Kidney (tissue), 14 donors: ENCODE results near the gene IRF2BP2. TPM values are rescaled to one million over a fixed set of nuclear protein-coding genes. Genes with fewer than 3 reads are reported as not detected.

Experiments used
- DNase-seq, 5 donors: peaks; one replicate each; pipeline ENCODE4 v3.0.0-alpha.2; 2013 to 2020
- FAIRE-seq: peaks from 2 replicates; lab custom pipeline; 2012; peaks lifted over from hg19 to GRCh38; lab: Jason Lieb, UNC
- H3K27ac ChIP-seq, 2 donors: one replicate each; pipeline ENCODE4 v1.7.0; 2013; ENCODE audit warnings: low read depth in 2 of 2, low read length in 2 of 2, inconsistent platforms in 1 of 2
- H3K27me3 ChIP-seq: one replicate; pipeline ENCODE4 v1.7.1; 2013; ENCODE audit warnings: low read length, inconsistent platforms; ENCODE audit not compliant: control insufficient read depth, insufficient read depth
- H3K36me3 ChIP-seq, 3 donors: one replicate each; pipeline versions ENCODE4 v1.7.0 to v1.7.1; 2013; ENCODE audit warnings: low read length in 3 of 3, control low read depth in 1 of 3, inconsistent platforms in 1 of 3; ENCODE audit not compliant: insufficient read depth in 3 of 3, control insufficient read depth in 2 of 3
- H3K4me1 ChIP-seq, 3 donors: one replicate each; pipeline versions ENCODE4 v1.7.0 to v1.7.1; 2013; ENCODE audit warnings: low read length in 3 of 3, inconsistent platforms in 1 of 3, low read depth in 1 of 3; ENCODE audit not compliant: control insufficient read depth in 2 of 3, insufficient read depth in 2 of 3
- H3K4me3 ChIP-seq, 3 donors: one replicate each; pipeline versions ENCODE4 v1.7.0 to v1.8.1; 2013; ENCODE audit warnings: low read length in 3 of 3, control low read depth in 1 of 3, inconsistent platforms in 1 of 3
- H3K9ac ChIP-seq, 3 donors: one replicate each; pipeline versions ENCODE4 v1.7.0 to v1.7.1; 2013; ENCODE audit warnings: low read length in 3 of 3, control low read depth in 1 of 3, inconsistent platforms in 1 of 3
- H3K9me3 ChIP-seq, 3 donors: one replicate each; pipeline versions ENCODE4 v1.7.0 to v1.7.1; 2013; ENCODE audit warnings: low read length in 3 of 3, control low read depth in 1 of 3, inconsistent platforms in 1 of 3; ENCODE audit not compliant: control insufficient read depth in 2 of 3, insufficient read depth in 1 of 3
- intact Hi-C: fragments of 100-400 bp; cut with DNase I; formaldehyde crosslinking; loops from one replicate; pipeline ENCODE4 v1.11.1; 2022
- polyA plus RNA-seq: library from polyadenylated mRNA; stranded (reverse); fragments of 350-450 nt; fragmentation: Illumina TruSeq; extraction: RNeasy Lipid Tissue Mini Kit (QIAGEN cat#74804); gene quantifications from one replicate; pipeline ENCODE4 v1.2.3, GENCODE V29; 2014; ENCODE audit warnings: low read depth, low replicate concordance; ENCODE audit not compliant: insufficient read depth
- total RNA-seq: library from RNA; stranded (reverse); fragmentation: NEBNext Ultra II Directional; extraction: Animal tissue kit (Norgen Biotek cat#: 25700); gene quantifications from one replicate; pipeline ENCODE4 v1.2.1, GENCODE V29; 2021
- TF ChIP-seq, protein P1 (sequence below): IDR thresholded peaks from 3 replicates; pipeline ENCODE4 v1.5.1; 2012; ENCODE audit warnings: mild to moderate bottlenecking, moderate library complexity, borderline replicate concordance; ENCODE audit not compliant: insufficient read depth; ENCODE audit errors: extremely low read depth
- donor health status: control.
- donor health status: control.
- donor health status: control.
- donor health status: control.
- donor health status: control.
- donor health status: DM: yes; HTN: yes; CAD: no.
- donor health status: Normal renal cell carcinoma (clear cell type).

IRF2BP2 gene
- total and polyA plus RNA-seq, 2 donors from 2014 or later: 53.8 to 130 TPM

DNA sequence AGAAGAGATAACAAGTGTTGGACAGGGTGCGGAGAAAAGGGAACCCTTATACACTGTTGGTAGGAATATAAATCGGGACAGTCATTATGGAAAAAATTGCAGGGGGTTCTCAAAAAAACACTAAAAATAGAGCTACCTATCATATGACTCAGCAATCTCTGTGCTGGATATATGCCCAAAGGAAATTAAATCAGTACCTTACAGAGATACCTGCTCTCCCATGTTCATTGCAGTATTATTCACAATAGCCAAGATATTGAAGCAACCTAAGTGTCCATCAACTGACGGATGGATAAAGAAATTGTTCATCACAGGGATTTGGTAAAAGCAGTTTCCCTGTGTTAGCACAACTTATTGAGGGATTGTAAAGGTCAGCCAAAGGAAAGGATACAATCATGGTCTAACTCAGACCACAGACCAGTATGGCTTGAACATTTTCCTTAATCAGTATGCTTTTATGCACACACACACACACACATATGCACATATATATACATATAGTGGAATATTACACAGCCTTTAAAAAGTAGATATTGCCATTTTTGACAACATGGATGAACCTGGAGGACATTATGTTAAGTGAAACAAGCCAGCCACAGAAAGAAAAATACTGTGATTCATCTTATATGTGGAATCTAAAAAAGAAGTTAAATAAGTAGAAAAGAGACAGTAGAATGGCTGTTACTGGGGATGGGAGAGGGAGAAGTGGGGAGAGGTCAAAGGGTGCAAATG lies 44.2 kb upstream of the IRF2BP2 start:
- Histone ChIP-seq H3K9me3 (no peaks in the 10 kb centered on the region), H3K27ac (no peak overlapping the region), H3K36me3 (no peaks in the 10 kb centered on the region), H3K27me3 (no peaks in the 10 kb centered on the region), H3K9ac (no peak overlapping the region), H3K4me1 (peaks cover 3 to 13% (median 7%) of the 10 kb centered on the region in 3 donors), H3K4me3 (no peak overlapping the region)
- FAIRE-seq: no peak
- DNase-seq: no peak
- TF ChIP-seq, protein P1, sequence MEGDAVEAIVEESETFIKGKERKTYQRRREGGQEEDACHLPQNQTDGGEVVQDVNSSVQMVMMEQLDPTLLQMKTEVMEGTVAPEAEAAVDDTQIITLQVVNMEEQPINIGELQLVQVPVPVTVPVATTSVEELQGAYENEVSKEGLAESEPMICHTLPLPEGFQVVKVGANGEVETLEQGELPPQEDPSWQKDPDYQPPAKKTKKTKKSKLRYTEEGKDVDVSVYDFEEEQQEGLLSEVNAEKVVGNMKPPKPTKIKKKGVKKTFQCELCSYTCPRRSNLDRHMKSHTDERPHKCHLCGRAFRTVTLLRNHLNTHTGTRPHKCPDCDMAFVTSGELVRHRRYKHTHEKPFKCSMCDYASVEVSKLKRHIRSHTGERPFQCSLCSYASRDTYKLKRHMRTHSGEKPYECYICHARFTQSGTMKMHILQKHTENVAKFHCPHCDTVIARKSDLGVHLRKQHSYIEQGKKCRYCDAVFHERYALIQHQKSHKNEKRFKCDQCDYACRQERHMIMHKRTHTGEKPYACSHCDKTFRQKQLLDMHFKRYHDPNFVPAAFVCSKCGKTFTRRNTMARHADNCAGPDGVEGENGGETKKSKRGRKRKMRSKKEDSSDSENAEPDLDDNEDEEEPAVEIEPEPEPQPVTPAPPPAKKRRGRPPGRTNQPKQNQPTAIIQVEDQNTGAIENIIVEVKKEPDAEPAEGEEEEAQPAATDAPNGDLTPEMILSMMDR: no peak
- intact Hi-C loops: no loop called here

DNA sequence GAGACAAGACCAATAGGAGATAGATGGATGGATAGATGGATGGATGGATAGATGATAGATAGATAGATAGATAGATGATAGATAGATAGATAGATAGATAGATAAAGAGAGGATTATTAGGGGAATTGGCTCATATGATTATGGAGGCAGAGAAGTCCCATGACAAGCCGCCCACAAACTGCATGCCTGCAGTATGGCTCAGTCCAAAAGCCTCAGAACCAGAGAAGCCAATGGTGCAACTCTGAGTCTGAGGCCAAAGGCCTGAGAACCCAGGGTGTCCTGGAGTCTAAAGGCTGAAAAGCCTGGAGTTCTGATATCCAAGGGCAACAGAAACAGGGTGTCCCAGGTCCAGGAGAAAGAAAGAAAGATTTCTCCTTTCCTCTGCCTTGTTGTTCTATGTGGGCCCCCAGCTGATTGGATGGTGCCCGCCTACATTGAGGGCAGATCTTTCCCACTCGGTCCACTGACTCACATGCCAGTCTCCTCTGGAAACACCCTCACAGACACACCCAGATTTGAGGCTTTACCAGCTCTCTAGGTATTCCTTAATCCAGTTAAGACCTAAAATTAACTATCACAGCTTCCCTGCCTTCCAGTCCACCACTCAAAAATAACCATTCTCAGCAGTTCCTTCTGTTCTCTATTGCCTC lies 39.6 kb upstream of the IRF2BP2 start:
- Histone ChIP-seq H3K4me3 (no peak overlapping the region), H3K9ac (no peak overlapping the region), H3K9me3 (peaks cover 0 to 5% (median 0%) of the 10 kb centered on the region in 3 donors), H3K27me3 (no peaks in the 10 kb centered on the region), H3K27ac (no peak overlapping the region), H3K4me1 (no peaks in the 10 kb centered on the region), H3K36me3 (no peaks in the 10 kb centered on the region)
- no peak for FAIRE-seq
- no peak for DNase-seq
- intact Hi-C loops: no loop called here
- TF ChIP-seq, protein P1: no peak

DNA sequence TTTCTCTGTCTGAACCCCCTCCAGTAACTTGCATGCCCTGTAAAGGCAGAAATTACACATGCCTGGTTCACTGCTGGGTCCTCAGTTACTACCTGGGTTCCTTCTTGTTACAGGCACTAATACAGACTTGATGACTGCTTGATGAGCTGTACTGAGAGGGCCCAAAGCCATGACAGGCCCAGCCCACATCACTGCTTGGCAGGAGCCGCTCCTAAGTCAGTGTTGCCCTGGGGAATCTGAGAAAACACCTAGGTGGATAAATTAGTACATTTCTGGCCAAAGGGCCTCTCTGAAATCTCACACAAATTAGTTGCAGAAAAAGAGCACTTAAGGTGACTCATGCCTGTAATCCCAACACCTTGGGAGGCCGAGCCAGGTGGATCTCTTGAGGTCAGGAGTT lies 37.8 kb upstream of the IRF2BP2 start:
- Histone ChIP-seq H3K9me3 (peaks cover 0 to 5% (median 0%) of the 10 kb centered on the region in 3 donors), H3K4me1 (peaks cover 2 to 7% (median 3%) of the 10 kb centered on the region in 3 donors), H3K27me3 (no peaks in the 10 kb centered on the region), H3K27ac (no peak overlapping the region), H3K36me3 (no peaks in the 10 kb centered on the region), H3K9ac (no peak overlapping the region), H3K4me3 (no peak overlapping the region)
- intact Hi-C loops: no loop called here
- TF ChIP-seq, protein P1: no peak
- DNase-seq (no peak), FAIRE-seq (no peak)
